ENCODE data around the gene FCHSD2.
A peak's percentile ranks its signal among the peaks of the same experiment; 100 is the strongest.

The FCHSD2 gene

DNA sequence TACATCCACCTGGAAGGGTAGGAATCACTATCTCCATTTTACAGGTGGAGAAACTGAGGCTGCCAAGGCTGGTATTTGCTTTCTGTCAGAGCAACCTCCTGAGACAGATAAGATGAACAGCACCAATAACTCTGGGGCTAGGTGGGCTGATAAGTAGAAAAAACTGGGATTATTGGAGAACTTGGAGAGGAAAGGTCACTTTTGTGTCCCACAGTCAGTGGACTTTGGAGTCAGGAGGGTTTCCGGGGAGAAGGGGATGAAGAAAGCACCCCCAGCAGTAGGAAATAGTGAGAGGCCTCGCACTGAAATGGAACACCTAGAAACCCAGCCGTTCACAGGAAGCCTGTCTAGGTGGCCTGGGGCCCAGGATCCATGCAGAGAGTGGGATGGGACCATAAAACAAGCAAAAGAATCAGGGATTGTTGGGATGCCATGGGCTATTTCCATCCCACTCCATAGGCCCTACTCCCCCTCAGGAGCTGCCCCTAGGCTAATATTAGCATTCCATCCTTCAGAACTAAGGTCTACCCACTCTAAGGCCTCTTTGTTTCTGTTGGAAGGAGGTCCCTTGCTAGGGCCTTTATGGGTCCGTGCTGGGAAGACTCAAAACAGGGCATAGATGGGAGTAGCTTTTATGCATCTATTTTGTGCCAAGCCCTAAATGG is 31.0 kb upstream of the FCHSD2 start:
- DNase-seq (ENCODE audit: low read depth) = no peak

DNA sequence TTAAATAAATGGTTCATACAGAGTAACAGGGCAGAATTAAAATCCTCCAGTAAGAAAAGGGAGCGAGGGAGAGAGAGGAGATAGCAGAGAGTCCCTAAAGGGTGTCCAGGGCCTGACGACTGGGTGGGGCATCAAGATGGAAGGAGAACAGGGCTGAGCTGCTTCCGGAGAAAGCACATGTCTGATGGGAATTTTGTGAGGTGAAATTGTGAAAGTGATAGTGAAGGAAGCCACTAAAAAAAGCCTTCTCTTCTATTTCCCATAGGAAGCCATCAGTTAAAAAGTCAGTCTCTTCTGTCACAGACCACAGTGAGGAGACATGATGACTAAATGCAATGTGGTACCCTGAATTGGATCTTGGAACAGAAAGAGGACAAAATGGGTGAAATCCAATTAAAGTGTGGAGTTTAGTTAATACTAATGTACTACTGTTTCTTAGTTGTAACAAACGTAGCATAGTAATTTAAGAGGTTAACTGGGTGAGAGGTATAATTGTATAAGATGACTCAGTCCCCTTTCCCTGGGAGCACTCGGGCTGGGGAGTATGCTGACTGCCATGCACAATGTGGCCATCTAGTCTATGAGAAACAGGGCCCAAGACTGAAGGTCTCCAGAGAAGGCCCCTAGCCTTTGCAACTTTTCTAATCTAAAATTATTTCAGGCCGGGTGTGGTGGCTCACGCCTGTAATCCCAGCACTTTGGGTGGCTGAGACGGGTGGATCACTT is 29.5 kb upstream of the FCHSD2 start:
- DNase-seq (ENCODE audit: low read depth) = no peak

DNA sequence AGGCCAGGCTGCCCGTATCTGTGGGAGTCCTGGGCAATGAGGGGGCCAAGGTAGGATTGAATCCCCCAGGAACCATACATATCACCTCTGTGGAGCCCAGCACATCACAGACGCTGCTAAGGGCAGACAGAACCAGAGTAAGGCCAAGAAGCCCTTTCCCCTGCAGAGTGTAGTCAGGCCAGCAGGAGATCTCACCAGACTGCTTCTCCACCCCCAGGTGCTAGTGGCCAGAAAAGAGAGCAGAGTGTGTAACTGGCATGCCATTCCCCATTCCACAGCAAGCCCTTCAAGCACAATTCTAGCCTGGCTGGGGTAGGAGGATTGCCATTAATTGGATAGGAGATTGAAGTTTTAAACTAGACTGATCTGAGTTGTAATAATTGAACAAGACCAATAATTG is 28.0 kb upstream of the FCHSD2 start:
- no peak for DNase-seq (ENCODE audit: low read depth)

DNA sequence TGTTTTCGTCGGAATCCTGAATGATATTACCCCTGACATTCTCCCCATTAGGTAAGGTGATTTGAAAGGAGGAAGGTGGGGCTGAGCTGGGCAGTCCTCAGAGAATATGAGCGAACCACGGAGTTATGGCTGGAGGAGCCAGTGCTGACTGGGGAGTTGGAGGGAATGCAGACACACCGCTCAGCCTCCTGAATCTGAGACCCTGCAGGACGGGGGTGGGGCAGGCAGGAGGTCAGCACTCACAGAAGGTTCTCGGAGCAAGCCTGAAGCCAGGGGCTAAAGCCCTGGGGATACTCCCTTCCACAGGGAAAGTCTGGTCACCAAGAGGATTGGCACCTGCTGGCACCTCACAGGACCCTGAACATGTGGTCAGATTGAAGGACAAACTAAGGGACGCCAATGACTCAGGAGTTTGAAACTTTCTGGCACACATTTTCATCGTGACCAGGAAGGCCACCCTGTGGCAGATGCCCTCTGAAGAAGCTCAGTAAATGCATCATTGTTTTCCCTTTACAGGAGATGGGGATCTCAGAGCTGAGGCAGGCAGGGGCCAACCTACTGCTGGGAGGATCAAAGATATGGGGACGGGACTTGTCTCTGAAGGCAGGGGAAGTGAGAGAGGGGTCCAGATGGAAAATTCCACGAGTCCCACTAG is 26.9 kb upstream of the FCHSD2 start:
- DNase-seq (ENCODE audit: low read depth) = no peak

DNA sequence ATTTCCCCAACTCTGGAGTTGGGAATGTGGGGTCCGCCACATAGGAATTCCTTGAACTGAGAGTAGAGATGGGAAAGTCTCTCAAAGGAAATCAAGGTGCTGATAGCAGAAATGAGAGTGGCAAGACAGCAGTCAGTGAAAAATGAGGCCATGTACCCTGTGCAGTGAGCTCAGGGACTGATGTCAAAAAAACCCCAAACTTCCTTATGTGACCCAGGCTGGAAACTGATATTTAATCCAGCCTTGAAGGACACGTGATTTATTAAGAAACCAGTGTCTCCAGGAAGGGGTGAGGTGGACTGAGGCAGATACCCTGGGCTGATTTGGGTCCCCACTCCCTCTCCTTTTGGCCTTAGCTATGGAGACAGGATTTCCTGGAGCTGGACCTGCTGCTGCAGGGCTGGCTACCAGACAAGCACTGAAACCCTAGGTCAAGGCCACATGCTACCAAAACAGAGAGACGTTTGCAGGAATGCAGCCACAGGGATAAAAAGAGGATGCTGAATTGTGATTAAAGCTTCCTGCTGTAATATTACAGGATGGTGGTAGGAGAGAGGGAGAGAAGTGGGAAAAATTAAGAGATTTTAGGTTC is 25.3 kb upstream of the FCHSD2 start:
- DNase-seq (ENCODE audit: low read depth) = no peak

DNA sequence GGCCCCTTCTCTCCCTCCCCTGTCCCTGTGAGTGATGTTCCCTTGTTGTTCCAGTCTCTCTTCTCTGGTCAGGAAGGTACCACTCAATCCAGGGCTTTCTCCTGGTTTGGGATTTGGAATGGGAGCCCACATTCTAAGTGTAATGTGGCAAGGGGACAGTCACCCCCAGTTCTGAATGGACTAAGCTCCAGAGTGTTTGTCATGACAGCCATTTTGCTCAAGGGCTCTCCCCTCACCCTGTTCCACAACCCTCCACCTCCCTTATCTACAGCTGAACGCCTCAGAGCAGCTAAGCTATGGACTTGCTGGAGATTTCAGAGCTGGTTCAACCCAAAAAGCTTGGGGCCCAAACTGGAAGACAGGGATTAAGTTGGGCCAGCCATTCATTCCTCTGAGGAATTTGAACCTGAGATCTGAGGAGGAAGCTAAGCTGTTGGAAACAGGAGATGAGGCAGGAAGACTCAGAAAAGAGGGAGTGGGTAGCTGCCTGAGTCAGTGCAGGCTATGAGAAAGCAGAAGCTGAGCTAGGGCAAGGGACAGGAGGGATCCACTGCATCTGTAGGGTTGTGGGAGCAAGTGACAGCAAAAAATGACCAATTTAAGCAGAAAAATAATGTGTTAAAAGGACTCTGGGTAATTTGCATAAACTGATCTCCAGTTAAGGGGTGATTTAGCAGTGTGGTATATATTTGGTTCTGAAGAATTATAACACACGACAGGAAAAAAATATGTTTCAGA is 22.9 kb upstream of the FCHSD2 start:
- no peak for DNase-seq (ENCODE audit: low read depth)

DNA sequence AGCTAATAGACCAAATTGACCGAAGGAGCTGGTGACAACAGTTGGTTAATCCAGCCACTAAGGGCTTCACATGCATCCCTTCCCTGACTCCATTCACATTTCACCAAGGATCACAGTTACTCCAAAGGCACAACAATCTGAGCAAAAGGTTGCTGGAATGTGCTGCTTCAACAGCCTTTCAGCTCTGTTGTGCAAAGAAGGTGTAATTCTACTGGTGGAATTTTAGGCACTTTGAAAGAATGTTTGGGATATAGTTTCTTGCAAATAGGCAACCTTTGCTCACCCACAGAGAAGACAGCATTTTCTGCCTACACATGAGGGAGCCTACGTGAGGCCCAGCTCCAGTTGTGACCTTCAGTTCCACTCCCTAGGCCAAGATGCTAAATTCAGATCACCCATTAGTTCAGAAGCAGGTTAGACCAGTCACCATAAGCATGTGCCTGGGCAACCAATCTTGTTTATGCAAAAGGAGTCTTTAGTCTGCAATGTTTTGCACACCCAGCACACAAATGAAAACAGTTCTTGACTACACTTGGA is 21.6 kb upstream of the FCHSD2 start:
- no peak for DNase-seq (ENCODE audit: low read depth)

DNA sequence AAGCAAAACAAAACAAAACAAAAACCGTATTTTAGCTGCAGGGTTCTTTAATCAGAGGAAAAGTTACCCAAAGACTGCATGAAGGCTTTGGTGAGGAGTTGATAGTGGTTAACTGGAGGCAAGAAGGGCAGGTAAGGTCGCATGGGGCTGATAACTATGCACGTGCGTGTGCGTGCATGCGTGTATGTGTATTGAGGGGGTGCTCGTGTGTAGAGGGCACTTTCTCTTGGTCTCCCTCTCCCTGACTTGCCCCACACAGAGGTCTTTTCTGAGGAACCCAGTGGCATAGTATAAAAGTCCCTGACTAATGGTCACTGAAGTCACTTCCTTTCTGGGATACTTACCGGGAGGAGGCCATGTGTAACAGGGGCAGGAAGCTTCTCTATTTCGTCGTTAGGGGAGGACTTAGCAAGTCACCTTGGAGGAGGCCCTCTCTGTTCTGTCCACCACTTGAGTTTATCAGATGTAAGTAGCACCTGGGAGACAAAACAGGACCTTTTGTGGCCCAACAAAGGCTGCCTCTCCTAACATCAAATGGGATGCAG is 20.1 kb upstream of the FCHSD2 start:
- no peak for DNase-seq (ENCODE audit: low read depth)

DNA sequence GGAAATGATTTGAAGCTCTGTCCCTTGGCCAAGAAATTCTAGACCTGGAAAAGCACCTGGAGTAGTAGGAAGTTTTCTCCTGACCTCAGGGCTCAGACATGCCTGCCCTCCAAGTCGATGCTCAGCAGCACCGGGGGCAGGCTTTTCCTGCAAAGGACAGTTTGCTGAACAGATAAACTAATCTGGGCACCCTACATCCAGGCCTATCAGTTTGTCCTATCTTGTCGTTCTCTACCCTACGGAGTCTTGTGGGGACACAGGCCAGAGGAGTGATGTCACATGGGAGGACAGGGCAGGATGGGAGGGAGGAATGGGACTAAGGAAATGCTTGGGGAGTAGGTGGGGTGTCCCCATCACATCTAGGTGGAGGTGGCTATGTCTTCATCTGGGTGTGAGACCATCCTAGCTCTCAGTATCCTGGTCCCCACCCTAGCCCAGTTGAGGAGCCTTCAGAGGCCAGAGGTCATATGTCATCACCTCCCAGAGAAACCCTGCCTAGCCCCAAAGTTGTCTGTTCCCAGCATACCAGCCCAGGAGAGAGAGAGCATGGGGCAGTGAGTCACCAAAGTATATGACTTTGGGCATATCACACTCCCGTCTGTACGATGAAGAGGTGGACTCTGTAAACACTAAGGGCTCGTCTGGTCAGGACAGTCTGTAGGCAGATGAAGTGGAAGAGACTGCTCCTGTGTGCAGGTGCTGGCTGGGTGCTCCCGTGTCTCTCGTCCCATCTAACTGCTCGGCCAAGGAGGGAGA is 18.1 kb upstream of the FCHSD2 start:
- DNase-seq (ENCODE audit: low read depth) = no peak

DNA sequence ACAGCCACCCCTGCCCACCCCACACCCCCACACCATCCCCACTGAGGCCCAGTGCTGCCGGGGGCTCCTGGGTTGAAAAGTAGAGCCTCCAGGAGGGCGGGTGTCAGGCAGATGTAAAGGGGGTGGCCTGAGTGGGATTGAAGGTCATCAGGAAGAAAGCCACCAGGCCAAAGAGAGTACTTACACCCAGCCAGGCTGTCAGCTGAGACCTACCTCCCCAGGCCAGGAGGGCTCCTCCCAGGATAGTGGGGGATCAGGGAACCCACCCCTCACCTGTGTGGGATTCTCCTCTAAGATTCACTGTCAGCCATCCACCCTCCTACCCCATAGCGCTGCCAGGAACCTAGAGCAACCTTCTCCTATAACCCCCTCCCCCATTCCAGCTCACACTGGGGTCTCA is 17.2 kb upstream of the FCHSD2 start:
- no peak for DNase-seq (ENCODE audit: low read depth)

DNA sequence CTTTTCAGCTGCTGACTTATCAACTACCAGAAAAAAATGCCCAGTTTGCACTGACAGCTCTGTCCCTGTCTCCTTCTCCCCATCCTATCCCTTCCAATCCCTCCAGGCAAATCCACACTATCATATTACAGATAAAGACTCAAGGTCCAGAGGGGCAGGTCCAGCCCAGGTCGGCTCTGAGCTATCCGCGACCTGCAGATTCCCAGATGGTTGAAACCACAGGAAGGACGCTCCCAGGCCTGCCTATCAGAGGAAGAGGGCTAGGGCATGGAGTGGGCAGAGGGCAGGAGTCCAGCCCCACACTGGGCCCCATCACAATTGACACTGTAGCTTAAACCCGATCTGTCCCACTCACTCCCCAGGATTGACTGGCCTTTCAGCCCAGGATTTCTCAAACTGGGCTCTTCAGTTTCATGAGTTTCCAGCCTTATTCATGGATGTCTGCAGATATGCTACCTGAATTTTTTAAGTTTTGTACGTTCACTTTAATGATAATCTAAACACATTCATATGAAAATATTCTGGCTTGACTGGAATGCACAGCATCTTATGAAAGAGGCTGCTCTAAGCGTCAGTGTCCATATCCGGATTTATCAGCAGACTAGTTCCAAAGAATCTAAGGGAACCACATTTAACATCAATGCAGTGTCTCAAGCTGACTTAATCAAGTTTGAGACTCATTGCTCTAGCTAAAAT is 16.4 kb upstream of the FCHSD2 start:
- DNase-seq (ENCODE audit: low read depth) = no peak

DNA sequence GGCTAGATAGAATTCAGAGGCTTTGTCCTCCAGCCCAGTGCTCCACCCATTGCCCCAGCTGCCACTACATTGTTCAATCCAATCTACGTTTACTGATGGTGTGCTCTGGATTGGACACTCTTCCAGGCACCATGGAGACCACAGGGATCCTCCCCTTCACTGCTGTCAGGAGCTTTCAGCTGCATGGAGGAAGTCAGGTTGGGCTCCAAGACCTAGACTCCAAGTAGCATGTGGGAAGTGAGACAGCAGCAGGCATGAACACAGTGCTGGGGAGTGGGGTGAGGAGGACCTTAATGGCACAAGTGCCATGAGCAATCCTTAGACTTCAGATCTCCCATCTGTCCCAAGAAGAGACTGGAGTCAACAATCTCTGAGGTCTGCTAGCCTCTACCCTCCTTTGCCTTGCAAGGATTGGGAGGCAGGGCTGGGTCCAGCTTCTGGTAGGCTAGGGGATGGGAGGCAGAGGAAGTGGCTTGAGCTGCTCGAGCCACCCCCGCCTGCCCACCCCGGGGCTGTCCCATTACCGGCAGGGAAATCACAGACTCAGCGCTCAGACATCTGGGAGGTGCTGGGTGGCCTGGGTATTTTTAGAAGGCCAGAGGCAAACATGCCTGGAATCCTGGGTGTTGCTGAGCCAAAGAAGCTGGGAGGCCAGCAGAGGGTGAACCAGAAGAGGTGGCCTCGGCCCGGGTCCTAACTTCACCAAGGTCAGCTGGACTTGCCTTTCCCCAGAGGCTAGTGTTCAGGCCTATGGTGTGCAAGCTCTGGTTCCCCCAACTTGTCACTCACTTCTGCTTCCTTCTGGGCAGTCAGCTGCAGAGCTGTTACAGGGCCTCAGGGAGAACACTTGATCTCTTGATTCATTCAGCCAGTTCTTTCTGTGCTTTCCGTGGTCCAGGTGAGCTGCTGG is 15.2 kb upstream of the FCHSD2 start:
- no peak for DNase-seq (ENCODE audit: low read depth)

DNA sequence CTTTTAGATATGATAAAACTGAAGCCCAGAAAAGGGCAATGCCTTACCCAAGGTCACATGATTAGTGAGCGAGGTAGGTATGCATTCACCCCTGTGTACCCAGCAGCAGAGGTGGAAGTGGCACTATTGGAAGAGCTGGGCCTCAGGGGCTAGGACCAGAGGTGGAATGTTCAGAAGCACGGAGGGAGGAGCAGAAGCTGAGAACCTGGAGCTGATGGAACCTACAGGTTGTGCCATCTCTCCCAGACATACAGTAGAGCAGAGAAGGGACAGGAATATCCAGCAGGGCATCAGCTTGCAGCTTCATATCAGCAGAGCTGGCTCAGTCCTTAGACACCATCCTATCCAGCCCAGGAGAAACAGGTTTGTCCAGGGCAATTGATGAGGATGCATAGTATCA is 14.6 kb upstream of the FCHSD2 start:
- DNase-seq (ENCODE audit: low read depth) = no peak

DNA sequence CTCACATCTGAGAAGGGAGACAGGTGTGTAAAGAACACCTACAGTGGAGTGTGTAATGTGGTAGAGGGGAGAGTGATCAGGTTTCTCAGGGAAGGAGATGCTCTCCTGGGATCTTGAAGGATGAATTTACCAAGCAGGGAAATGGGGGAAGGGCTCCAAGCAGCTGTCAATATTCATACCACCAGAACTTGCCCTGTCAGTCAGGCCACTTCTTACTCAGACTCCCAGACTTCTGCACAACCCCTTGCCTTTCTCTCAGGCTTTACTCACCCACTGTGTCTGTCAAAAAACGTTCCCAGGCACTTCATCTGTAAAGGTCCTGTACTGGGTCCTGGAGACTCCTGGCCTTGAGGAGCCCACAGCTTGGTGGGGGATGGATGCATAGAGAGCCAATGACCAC is 14.0 kb upstream of the FCHSD2 start:
- DNase-seq (ENCODE audit: low read depth) = no peak

DNA sequence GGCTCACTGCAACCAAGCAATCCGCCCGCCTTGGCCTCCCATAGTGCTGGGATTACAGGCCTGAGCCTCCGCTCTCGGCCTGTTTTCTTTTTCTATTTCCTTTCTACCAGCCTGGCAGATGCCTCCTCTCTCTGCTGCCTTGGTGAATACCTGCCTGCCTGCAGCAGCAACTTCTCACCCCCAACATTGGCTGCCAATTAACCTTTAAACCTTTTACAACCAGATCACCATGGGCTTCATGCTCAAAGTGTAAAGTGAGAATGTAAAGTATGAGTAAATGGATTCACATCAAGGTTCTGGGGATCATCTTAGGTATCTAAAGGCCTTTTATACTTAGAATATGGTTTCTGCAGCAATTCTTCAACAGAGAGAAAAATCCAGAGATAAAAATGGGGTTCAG is 13.0 kb upstream of the FCHSD2 start:
- DNase-seq (ENCODE audit: low read depth) = no peak

DNA sequence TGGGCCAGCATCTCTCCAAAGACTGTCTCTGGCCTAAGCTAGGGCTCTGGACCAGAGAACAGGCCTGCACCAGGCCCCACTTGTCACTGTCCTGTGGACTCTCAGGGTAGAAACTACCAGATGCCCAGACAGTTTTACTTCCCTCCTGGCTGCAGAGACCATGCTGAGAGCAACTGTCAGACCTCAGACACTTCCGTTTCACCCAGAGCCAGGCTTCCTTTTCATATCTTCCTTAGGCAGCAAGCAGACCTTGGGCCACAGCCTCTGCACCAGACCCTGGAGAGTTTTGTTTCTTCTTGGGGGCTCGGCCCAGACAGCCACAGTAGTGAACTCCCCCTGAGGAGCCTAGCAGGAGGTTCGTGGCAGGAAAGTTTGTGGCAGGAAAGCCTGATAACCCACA is 12.1 kb upstream of the FCHSD2 start:
- DNase-seq (ENCODE audit: low read depth) = peak; percentile 19

DNA sequence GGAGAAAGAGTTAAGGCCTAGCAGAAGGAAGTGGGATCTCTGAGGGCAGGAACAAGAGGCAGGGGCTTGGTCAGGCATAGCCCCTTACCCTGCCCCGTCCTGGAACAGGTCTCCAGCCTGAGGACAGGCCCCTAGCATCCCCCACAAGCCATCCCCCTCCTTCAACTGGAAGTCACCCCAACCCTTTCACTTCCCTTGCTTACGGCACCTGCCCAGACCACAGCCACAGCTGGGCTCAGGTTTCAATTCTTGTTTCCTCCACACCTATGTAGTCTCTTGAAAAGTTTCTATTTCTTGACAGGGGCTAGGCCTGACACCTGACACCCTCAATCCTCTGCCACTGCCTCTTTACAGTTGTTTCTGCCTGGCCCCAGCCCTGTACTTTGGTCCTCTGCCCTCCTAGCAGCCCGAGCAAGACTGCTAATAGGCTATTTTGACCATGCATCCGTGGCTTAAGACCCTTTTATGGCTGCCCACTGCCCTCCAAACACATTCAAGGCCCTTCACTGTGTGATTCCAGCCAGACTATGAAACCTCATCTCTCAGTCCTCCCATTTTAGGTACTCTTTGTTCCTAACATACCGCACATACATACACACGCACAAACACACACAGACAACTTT is 10.9 kb upstream of the FCHSD2 start:
- peak; percentile 20 for DNase-seq (ENCODE audit: low read depth)

DNA sequence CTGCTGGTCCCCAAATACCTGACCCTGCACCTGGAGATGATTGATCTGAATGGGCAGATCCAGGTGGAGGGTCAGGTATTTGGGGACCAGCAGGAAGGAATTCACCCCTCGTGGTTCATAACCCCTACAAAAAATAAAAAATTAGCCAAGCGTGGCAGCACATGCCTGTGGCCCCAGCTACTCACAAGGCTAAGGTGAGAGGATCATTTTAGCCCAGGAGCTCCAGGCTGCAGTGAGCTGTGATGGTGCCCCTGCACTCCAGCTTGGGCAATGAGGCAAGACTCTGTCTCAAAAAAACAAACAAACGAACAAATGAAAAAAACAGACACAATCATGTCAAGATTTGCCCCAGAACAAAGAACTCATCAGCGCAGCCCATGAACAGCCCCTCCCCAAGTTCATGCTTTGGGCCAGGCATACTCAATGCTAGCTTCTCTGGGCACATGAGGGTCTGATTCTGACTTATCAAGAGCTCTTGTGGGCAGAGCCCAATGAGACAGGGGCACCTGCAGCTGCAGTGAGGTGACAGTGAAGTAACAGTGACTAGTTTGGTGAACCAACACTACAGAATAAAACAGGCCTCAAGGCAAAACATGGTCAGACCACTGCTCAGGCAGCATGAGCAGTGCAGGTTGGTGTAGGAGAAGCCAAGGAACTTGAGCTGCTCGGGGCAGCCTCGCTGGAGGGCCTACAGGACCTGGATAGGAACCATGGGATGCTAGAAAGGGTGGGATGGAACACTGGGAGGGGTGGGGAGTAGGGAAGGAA is 10.2 kb upstream of the FCHSD2 start:
- no peak for DNase-seq (ENCODE audit: low read depth)
